HepG2 (cell line): ENCODE data around the gene AIDA. TPM values are rescaled to one million over a fixed set of nuclear protein-coding genes. Genes with fewer than 3 reads are reported as not detected.

Source experiments
- FOSL1 ChIP-seq: sonication (generic); formaldehyde crosslinking; IDR thresholded peaks from 2 replicates; pipeline ENCODE4 v1.9.0; 2021; ENCODE audit warnings: missing genetic modification reagents, borderline replicate concordance
- NR2F2 ChIP-seq: IDR thresholded peaks from 2 replicates; pipeline ENCODE4 v1.6.1; 2012; ENCODE audit warnings: low read depth, inconsistent platforms, borderline replicate concordance
- PRMT3 ChIP-seq: sonication (generic); formaldehyde crosslinking; IDR thresholded peaks from 2 replicates; pipeline ENCODE4 v1.8.1; 2022; ENCODE audit warnings: low read depth, mild to moderate bottlenecking, moderate library complexity, missing genetic modification reagents, borderline replicate concordance
- TEF ChIP-seq: sonication (generic); formaldehyde crosslinking; IDR thresholded peaks from 2 replicates; pipeline ENCODE4 v1.5.0; 2020; ENCODE audit warnings: missing genetic modification reagents
- ZNF18 ChIP-seq: sonication (generic); formaldehyde crosslinking; IDR thresholded peaks from 2 replicates; pipeline ENCODE4 v1.8.0; 2022; ENCODE audit warnings: mild to moderate bottlenecking, missing genetic modification reagents; ENCODE audit not compliant: insufficient replicate concordance
- ZNF34 ChIP-seq: sonication (generic); formaldehyde crosslinking; IDR thresholded peaks from 2 replicates; pipeline ENCODE4 v1.4.0; 2020; ENCODE audit warnings: mild to moderate bottlenecking, missing genetic modification reagents, borderline replicate concordance
- ZNF354B ChIP-seq: sonication (generic); formaldehyde crosslinking; IDR thresholded peaks from 2 replicates; pipeline ENCODE4 v1.8.0; 2022; ENCODE audit warnings: mild to moderate bottlenecking, missing genetic modification reagents
- ZNF446 ChIP-seq: sonication (generic); formaldehyde crosslinking; IDR thresholded peaks from 2 replicates; pipeline ENCODE4 v1.5.0; 2020; ENCODE audit warnings: mild to moderate bottlenecking, missing genetic modification reagents
- ZNF746 ChIP-seq: sonication (generic); formaldehyde crosslinking; IDR thresholded peaks from 2 replicates; pipeline ENCODE4 v1.8.0; 2022; ENCODE audit warnings: mild to moderate bottlenecking, missing genetic modification reagents
- ZSCAN22 ChIP-seq: sonication (generic); formaldehyde crosslinking; IDR thresholded peaks from 2 replicates; pipeline ENCODE4 v1.4.0; 2020; ENCODE audit warnings: mild to moderate bottlenecking, missing genetic modification reagents
- polyA plus RNA-seq, 8 experiments: library from polyadenylated mRNA; depleted of rRNA in 3 of 8; stranded (reverse) in 7 of 8; unstranded in 1 of 8; fragments of >200 nt; fragmentation: Illumina TruSeq in 4 of 8; extraction: Trizol in 4 of 8; gene quantifications; 2 replicates each; pipeline versions ENCODE4 v1.2.1 to v1.2.3, GENCODE V29; 2011 to 2016; ENCODE audit warnings: low read depth in 4 of 8, missing spikeins in 1 of 8, mixed read lengths in 1 of 8; ENCODE audit not compliant: insufficient read depth in 1 of 8
- total RNA-seq, 5 experiments: library from RNA; depleted of rRNA; stranded (reverse); fragments of >200 nt; fragmentation: Illumina TruSeq; extraction: Trizol; gene quantifications; 2 replicates each; pipeline ENCODE4 v1.2.3, GENCODE V29; 2016; ENCODE audit warnings: low read depth in 1 of 5
- TF ChIP-seq, protein P1 (sequence below): sonication (generic); formaldehyde crosslinking; IDR thresholded peaks from 2 replicates; pipeline ENCODE4 v1.4.0; 2020; ENCODE audit warnings: missing genetic modification reagents
- TF ChIP-seq, protein P2 (sequence below): sonication (generic); formaldehyde crosslinking; conservative IDR thresholded peaks from 2 replicates; pipeline ENCODE4 v1.8.0; 2022; ENCODE audit warnings: low read depth, missing genetic modification reagents
- TF ChIP-seq, protein P3 (sequence below): sonication (generic); formaldehyde crosslinking; IDR thresholded peaks from 2 replicates; pipeline ENCODE4 v1.4.0; 2020; ENCODE audit warnings: missing genetic modification reagents

AIDA gene
- total and polyA plus RNA-seq, 2 of the 13 experiments (the other 11 are each of a cell fraction or from before 2014, with no cell fraction given): 17.5 to 35.4 TPM

DNA sequence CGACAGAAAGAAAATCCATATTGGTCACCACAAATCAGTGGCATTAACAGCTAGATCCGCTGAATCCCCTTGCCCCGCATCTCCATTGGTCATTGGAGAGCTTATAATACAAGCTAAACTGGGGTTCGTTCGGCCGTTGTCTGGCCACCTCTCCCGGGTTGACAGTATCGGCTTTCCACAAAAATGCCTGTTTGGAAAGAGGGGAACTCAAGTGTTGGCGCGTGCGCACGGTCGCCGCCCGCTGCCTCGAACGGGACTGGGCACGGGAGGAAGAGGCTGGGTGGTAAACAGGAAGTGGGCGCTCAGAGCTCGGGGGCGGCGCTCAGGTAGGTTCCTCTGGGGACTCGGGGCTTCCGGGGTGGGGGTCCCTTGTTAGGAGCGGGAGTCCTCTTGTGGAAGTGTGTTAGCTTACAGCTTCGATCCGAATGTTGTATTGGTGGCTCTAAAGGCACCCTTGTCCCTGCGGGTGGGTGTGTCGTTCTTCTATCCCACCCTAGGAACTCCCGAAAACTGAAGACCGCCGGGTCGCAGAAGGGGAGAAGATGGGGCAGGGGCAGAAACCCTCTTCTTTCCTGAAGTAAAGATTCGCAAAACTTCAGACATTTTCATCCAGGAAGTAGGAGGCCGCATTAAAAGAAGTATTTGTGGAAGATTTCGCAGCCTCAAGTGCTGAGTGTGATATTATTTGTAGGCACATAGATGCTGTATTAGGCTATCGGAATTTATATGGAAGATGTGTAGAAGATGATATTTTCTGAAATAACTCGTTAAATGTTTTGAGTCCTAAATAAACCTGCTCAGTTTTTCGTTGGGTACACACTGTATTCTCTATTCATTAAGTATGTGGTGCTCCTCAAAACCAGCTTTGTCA is 1.0 kb upstream of the AIDA start (continued):
- TF ChIP-seq PRMT3 (no peak), ZNF446 (no peak), NR2F2 (no peak), TEF (CRISPR knock-in tag) (no peak), FOSL1 (CRISPR knock-in tag) (no peak), ZNF34 (no peak), ZNF746 (CRISPR knock-in tag) (no peak), ZNF18 (CRISPR knock-in tag) (no peak), ZSCAN22 (CRISPR knock-in tag) (no peak), ZNF354B (CRISPR knock-in tag) (0 out of 2 replicates have a peak, but pooled peaks have one; percentile 3)
- TF ChIP-seq, protein P1, sequence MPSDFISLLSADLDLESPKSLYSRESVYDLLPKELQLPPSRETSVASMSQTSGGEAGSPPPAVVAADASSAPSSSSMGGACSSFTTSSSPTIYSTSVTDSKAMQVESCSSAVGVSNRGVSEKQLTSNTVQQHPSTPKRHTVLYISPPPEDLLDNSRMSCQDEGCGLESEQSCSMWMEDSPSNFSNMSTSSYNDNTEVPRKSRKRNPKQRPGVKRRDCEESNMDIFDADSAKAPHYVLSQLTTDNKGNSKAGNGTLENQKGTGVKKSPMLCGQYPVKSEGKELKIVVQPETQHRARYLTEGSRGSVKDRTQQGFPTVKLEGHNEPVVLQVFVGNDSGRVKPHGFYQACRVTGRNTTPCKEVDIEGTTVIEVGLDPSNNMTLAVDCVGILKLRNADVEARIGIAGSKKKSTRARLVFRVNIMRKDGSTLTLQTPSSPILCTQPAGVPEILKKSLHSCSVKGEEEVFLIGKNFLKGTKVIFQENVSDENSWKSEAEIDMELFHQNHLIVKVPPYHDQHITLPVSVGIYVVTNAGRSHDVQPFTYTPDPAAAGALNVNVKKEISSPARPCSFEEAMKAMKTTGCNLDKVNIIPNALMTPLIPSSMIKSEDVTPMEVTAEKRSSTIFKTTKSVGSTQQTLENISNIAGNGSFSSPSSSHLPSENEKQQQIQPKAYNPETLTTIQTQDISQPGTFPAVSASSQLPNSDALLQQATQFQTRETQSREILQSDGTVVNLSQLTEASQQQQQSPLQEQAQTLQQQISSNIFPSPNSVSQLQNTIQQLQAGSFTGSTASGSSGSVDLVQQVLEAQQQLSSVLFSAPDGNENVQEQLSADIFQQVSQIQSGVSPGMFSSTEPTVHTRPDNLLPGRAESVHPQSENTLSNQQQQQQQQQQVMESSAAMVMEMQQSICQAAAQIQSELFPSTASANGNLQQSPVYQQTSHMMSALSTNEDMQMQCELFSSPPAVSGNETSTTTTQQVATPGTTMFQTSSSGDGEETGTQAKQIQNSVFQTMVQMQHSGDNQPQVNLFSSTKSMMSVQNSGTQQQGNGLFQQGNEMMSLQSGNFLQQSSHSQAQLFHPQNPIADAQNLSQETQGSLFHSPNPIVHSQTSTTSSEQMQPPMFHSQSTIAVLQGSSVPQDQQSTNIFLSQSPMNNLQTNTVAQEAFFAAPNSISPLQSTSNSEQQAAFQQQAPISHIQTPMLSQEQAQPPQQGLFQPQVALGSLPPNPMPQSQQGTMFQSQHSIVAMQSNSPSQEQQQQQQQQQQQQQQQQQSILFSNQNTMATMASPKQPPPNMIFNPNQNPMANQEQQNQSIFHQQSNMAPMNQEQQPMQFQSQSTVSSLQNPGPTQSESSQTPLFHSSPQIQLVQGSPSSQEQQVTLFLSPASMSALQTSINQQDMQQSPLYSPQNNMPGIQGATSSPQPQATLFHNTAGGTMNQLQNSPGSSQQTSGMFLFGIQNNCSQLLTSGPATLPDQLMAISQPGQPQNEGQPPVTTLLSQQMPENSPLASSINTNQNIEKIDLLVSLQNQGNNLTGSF: no peak
- TF ChIP-seq, protein P2, sequence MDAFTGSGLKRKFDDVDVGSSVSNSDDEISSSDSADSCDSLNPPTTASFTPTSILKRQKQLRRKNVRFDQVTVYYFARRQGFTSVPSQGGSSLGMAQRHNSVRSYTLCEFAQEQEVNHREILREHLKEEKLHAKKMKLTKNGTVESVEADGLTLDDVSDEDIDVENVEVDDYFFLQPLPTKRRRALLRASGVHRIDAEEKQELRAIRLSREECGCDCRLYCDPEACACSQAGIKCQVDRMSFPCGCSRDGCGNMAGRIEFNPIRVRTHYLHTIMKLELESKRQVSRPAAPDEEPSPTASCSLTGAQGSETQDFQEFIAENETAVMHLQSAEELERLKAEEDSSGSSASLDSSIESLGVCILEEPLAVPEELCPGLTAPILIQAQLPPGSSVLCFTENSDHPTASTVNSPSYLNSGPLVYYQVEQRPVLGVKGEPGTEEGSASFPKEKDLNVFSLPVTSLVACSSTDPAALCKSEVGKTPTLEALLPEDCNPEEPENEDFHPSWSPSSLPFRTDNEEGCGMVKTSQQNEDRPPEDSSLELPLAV (CRISPR knock-in tag): no peak
- TF ChIP-seq, protein P3, sequence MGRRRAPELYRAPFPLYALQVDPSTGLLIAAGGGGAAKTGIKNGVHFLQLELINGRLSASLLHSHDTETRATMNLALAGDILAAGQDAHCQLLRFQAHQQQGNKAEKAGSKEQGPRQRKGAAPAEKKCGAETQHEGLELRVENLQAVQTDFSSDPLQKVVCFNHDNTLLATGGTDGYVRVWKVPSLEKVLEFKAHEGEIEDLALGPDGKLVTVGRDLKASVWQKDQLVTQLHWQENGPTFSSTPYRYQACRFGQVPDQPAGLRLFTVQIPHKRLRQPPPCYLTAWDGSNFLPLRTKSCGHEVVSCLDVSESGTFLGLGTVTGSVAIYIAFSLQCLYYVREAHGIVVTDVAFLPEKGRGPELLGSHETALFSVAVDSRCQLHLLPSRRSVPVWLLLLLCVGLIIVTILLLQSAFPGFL (CRISPR knock-in tag): no peak
